Epithelial cell of umbilical artery (primary cell): Measurements from ENCODE around the gene PHLPP2. TPM values are rescaled to one million over a fixed set of nuclear protein-coding genes. Genes with fewer than 3 reads are reported as not detected.

ENCODE experiments used
- total RNA-seq: library from RNA; depleted of rRNA; stranded (reverse); fragments of >200 nt; gene quantifications from 2 replicates; pipeline ENCODE4 v1.2.3, GENCODE V29; 2014

Gene PHLPP2, protein sequence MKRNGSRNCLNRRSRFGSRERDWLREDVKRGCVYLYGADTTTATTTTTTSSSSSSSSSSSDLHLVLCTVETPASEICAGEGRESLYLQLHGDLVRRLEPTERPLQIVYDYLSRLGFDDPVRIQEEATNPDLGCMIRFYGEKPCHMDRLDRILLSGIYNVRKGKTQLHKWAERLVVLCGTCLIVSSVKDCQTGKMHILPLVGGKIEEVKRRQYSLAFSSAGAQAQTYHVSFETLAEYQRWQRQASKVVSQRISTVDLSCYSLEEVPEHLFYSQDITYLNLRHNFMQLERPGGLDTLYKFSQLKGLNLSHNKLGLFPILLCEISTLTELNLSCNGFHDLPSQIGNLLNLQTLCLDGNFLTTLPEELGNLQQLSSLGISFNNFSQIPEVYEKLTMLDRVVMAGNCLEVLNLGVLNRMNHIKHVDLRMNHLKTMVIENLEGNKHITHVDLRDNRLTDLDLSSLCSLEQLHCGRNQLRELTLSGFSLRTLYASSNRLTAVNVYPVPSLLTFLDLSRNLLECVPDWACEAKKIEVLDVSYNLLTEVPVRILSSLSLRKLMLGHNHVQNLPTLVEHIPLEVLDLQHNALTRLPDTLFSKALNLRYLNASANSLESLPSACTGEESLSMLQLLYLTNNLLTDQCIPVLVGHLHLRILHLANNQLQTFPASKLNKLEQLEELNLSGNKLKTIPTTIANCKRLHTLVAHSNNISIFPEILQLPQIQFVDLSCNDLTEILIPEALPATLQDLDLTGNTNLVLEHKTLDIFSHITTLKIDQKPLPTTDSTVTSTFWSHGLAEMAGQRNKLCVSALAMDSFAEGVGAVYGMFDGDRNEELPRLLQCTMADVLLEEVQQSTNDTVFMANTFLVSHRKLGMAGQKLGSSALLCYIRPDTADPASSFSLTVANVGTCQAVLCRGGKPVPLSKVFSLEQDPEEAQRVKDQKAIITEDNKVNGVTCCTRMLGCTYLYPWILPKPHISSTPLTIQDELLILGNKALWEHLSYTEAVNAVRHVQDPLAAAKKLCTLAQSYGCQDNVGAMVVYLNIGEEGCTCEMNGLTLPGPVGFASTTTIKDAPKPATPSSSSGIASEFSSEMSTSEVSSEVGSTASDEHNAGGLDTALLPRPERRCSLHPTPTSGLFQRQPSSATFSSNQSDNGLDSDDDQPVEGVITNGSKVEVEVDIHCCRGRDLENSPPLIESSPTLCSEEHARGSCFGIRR (N-terminal part only)
- total RNA-seq, result 4.5 and 6.8 TPM in 2 replicates

DNA sequence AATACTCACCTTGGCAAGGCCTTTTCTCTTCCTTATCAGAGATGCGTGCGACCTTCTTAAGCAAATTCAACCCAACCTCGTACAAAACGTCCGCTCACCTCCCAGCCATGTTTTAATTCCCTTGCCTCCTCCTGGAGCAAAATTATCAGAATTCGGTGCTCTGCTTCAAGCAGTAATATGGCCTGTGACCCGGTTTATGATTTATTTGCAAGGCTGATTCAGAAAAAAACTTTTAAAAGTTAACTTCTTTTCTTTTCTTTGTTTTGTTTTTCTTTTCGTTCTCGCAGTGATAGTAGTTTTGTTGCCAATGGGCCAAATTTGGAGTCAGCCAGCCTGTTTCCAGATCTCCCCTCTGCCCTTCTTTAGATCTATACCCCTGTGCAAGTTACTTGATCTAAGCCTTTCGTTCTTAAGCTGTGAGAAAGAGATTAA, at the start of gene PHLPP2:
Gene PHLPP2 (minus strand): TSS at position 382 of the 432 bp plus-strand sequence. CDS start 9,906 bp downstream, outside the sequence.

DNA sequence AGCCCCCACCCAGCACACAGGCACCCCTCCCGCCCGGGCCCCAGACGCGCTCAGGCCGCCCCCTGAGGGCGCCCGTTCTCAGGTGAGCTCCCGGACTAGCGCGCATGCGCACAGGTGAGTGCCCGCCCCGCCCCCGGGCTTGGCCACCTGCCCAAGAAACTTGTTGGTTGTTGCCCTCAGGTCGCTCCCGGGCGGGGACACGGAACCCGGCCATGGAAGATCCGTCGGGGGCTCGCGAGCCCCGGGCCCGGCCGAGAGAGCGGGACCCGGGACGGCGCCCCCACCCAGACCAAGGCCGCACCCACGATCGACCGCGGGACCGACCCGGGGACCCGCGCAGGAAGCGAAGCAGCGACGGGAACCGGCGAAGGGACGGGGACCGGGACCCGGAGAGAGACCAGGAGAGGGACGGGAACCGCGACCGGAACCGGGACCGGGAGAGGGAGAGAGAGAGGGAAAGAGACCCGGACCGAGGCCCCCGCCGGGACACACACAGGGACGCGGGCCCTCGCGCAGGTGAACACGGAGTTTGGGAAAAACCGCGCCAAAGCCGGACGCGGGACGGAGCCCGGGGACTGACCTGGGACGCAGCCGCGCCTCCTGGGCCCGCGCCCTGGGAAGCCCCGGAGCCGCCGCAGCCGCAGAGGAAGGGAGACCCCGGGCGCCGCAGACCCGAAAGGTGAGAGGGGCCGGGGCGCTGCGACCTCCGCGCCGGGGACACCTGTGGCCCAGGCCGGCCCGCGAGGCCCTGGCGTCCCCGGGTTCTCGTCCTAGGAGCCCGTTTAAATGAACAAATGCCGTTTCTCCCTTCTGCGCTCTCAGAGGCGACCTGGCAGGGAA, 98.3 kb downstream of the PHLPP2 start, which contains the start of gene MARVELD3:
Gene MARVELD3 (plus strand): TSS at position 167 of the 840 bp plus-strand sequence. CDS start 46 bp downstream, at position 213.

Other genes starting within 250 kb of the PHLPP2 start
- 1.8 and 2.3 TPM in 2 replicates for gene ZNF19, start 235.4 kb downstream of the PHLPP2 start, total RNA-seq
- gene CHST4, start 198.3 kb downstream of the PHLPP2 start, total RNA-seq, result not detected in 2 replicates
- gene TAT, start 147.6 kb downstream of the PHLPP2 start, total RNA-seq, result not detected in 2 replicates
- not detected in 2 replicates for gene MARVELD3, start 98.5 kb downstream of the PHLPP2 start, total RNA-seq
- 48.1 and 61.7 TPM in 2 replicates for gene AP1G1, start 84.1 kb upstream of the PHLPP2 start, total RNA-seq
- 10.7 and 10.9 TPM in 2 replicates for gene ATXN1L, start 121.3 kb upstream of the PHLPP2 start, total RNA-seq
- gene ZNF821, start 159.5 kb upstream of the PHLPP2 start, total RNA-seq, result 4.9 and 5.5 TPM in 2 replicates
- 155 and 207 TPM in 2 replicates for gene IST1, start 170.8 kb upstream of the PHLPP2 start, total RNA-seq